WTC11 (cell line): ENCODE results near the gene GNPDA2.

ENCODE experiments used
- CTCF ChIP-seq: fragments of 200-600 bp; IDR thresholded peaks from 2 replicates; pipeline ENCODE4 v1.8.0; 2022; ENCODE audit warnings: antibody characterized with exemption
- IRF2 ChIP-seq: sonication (generic); formaldehyde crosslinking; IDR thresholded peaks from 2 replicates; pipeline ENCODE4 v1.8.0; 2022; ENCODE audit warnings: low read depth, missing genetic modification reagents, borderline replicate concordance
- NFYB ChIP-seq: sonication (generic); formaldehyde crosslinking; conservative IDR thresholded peaks from 2 replicates; pipeline ENCODE4 v1.8.0; 2022; ENCODE audit warnings: low read depth, missing genetic modification reagents
- NR1H2 ChIP-seq: sonication (generic); formaldehyde crosslinking; IDR thresholded peaks from 2 replicates; pipeline ENCODE4 v1.9.0; 2021; ENCODE audit warnings: mild to moderate bottlenecking, moderate library complexity, missing genetic modification reagents
- PRDM15 ChIP-seq: sonication (generic); formaldehyde crosslinking; IDR thresholded peaks from 2 replicates; pipeline ENCODE4 v1.8.0; 2022; ENCODE audit warnings: missing genetic modification reagents
- SP1 ChIP-seq: sonication (generic); formaldehyde crosslinking; conservative IDR thresholded peaks from 2 replicates; pipeline ENCODE4 v1.8.1; 2022; ENCODE audit warnings: missing genetic modification reagents
- ZNF512 ChIP-seq: sonication (generic); formaldehyde crosslinking; IDR thresholded peaks from 2 replicates; pipeline ENCODE4 v1.8.1; 2022; ENCODE audit warnings: missing genetic modification reagents, borderline replicate concordance

GRCh38 chr4:44765116-44765515 is 38.8 kb upstream of the GNPDA2 start:
- no peak for TF ChIP-seq ZNF512 (CRISPR knock-in tag)
- TF ChIP-seq CTCF = no peak
- TF ChIP-seq IRF2 (CRISPR knock-in tag) = no peak
- TF ChIP-seq NFYB (CRISPR knock-in tag) = no peak
- no peak for TF ChIP-seq NR1H2 (CRISPR knock-in tag)
- TF ChIP-seq PRDM15 = no peak
- TF ChIP-seq SP1 (CRISPR knock-in tag) = no peak
